SKM-1 treated with dmso at 0.1 percent for 144 hours (cell line): ENCODE results near the gene MOSPD2.

Source experiments
- DNase-seq: peaks from one replicate; lab custom pipeline; 2025; ENCODE audit not compliant: unreplicated experiment; lab: John Stamatoyannopoulos, UW

Gene MOSPD2

DNA sequence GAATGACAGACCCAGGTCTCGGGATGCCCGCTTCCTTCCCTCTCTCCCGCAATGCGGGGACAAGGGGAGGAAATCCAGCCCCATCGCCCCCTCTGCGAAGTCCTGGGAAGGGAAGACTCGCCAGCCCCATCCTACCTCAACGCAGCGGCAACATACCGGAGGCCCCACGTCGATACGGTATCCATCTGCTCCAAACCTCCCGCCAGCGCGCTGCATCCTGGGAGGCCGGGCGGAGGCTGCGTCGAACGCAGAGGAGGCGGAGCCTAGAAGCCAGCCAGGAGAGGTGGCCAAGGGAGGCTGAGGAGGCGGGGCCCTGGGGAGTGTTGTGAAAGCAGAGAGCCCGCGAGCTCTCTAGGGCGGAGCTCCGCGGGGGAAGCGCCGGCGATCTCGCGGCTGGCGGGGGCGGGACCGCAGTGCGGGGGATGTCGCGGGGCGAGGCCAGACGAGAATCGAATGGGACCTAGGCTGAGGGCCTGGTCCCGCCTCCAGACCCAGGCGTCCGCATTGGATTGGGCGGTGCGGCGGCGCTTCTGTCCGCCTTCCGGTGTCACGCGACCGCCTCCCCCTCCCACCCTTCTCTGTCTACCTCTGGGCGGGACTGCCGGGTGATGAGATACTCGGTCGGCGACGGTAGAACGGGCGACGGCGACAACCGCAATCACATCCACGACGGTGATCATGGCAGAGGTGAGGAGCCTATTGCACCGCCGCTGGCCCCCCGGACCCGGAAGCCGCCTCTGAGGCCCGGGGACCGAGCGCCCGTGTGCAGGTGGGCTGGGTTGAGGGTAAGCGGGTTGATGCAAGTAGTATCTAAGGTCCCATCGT, at the start of gene MOSPD2, which contains the start of gene FANCB:
Gene MOSPD2 (plus strand): TSS at position 571 of the 825 bp plus-strand sequence. CDS start 108 bp downstream, at position 679.
Gene FANCB (minus strand): TSS at position 219 of the 825 bp plus-strand sequence. CDS start 7,559 bp downstream, outside the sequence.
- peak; percentile 87 for DNase-seq

- DNase-seq = no peak
Measured at GRCh38 chrX:14825851-14826250, 47.4 kb upstream of the MOSPD2 start.

GRCh38 chrX:14826319-14826718, 46.9 kb upstream of the MOSPD2 start:
- no peak for DNase-seq

GRCh38 chrX:14829643-14830042, 43.6 kb upstream of the MOSPD2 start:
- no peak for DNase-seq

DNA sequence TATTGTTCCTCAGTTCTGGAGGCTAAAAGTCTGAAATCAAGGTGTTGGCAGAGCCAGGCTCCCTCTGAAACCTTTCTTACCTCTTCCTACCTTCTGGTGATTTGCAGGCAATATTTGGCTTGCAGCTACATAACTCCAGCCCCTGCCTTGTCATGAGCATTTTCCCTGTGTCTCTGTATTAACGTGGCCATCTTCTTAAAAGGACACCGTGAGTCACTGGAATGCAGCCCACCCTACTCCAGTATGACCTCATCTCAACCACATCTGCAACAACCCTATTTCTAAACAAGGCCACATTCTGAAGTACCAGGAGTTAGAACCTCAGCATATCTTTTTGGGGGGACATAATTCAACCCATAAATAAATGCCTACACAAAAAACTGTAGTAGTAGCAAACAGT, 41.1 kb upstream of the MOSPD2 start:
- DNase-seq = no peak

GRCh38 chrX:14832586-14832985, 40.6 kb upstream of the MOSPD2 start:
- no peak for DNase-seq

DNA sequence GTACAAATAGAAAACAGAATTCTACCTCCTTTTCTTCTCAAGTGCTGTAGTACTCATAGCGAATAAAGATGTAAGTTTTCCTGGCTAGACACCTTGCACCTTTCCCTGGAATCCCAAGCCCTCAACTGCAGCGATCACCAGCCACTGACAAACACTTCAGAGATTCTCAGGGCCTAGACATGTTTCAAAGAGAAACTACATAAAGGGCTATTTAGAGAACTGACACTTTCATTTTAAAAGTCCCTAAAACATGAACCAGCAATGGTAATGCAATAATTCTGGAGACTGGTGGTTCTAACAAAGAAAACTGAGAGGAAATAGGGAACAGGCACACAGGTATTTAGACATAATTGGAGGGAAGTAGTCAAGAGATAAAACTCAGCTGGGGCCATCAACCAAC, 36.1 kb upstream of the MOSPD2 start:
- no peak for DNase-seq

DNA sequence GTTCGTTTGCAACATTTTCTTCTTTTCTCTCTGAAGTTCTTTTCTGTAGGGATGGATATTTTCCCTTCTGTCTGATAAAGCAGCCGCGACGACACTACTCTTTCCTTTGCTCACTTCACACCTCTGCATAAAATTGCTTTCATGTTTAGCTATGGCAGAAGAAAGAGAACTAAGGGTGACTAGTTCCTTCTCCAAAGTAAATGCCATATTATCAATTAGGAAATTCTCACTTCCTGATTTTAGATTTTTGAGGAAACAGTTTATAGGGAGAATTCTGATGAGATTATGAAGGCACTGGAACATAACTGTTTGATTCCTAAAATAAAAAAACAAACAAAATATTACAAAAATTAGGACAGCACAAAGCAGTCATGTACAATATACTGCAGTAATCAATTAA, 29.6 kb upstream of the MOSPD2 start:
- no peak for DNase-seq

- no peak for DNase-seq
Measured at GRCh38 chrX:14851526-14851925, 21.7 kb upstream of the MOSPD2 start.

DNA sequence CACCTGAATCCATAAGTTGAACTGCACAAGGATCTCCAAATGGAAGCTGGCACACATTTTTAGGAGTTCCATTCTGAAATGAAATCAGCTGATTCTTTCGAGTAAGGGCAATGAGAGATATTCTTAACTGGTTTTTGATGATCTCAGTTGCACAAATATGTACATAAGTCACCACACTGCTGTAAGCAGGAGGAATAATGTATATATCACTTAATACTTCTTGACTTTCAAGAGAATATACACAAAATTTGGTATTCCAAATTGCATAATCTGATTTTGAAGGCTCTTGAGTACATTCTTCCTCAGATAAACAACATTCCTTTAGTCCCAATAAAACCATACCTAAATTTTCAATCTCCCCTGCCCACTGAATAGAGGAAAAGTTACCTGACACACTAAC, 8.6 kb upstream of the MOSPD2 start:
- DNase-seq = no peak

DNA sequence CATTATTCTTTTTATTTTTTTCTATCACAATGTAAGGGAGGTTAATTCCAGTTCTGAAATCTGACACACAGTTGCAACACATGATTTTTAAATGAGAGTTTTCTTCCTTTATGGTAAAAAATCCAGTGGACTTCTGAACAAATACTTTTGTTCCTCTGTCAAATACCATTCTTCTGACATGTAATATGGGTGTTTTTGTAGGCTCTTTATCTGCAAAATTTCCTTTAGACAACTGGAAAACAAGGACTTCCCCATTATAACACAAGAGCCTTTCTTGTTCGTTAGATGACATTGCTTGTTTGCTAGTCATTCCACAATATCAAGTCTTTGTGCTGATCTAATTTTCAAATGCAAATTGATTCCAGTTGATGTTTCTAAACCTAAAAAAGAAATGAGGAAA, 8.0 kb upstream of the MOSPD2 start:
- no peak for DNase-seq

DNA sequence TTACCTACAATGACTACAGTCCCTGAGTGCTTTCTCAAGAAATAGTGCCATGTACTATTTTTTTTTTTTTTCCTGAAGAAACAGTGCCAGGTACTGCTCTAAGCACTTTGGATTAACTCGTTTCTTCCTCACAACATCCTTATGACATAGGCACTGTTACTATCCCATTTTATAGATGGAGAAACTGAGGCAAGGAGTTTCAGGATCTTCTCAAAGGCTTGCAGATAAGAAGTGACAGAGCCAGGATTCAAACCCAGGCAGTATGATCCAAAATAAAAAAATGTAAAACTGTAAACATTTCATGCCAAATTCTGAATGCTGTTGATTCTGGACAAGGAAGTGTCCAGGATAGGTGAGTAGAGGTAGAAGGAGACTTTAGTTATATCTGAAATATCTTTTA, 1.5 kb upstream of the MOSPD2 start:
- no peak for DNase-seq

DNA sequence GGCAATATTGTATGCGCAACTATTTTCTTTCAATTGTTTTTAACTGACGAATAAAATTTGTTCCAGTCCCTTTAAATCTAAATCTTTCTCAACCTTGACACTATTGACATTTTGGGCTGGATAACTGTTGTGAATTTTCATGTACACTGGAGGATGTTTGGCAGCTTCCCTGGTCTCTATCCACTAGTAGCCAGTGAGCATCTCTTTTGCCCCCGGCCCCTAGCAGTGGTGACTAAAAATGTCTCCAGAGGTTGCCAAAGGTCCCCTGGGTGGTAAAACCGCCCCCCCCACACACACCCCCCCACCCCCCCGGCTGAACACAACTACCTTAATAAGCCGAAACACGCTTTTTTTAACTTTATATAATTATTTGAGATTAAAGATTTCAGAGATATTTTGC, 866 bp upstream of the MOSPD2 start:
- no peak for DNase-seq

GRCh38 chrX:14873676-14874049, 442 bp downstream of the MOSPD2 start:
- no peak for DNase-seq

DNA sequence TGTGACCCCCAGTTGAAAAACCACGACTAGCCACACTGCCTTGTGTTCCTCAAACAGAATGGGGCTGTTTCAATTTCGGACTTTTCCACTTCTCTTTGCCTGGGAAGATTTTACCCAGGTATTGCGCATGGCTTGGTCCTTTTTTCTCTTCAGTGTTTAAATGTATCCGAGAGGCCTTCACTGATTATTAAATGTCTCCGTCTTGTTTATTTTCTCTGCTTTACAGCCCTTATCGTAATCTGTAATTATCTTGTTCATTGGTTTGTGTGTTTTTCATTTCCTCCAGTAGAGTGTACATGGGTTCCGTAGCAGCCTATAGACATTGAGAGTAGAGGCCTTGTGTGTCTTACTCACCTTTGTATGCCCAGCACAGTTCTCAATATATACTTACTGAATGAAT, 2.4 kb downstream of the MOSPD2 start:
- no peak for DNase-seq

- DNase-seq = no peak
Measured at GRCh38 chrX:14883826-14884225, 10.6 kb downstream of the MOSPD2 start.

GRCh38 chrX:14884714-14885113, 11.5 kb downstream of the MOSPD2 start:
- no peak for DNase-seq

GRCh38 chrX:14886252-14886651, 13.0 kb downstream of the MOSPD2 start:
- no peak for DNase-seq

DNA sequence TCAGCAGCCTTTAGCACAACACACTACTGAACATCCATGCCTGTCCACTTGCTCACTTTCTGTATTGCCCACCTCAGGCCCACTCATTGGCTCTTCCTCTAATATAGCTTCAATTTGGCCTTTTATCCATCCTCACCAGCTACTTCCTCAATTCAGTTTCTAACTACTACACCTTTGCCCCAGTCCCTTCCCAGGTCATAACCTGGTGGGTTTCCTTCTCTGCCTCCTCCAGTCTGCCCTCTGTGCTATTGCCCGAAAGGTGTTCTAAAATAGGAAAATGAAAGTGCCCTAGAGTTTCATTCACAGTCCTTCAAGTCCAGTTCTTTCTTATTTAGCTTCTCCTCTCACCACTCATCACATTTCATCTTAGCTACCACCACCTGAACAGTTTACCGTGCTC, 23.1 kb downstream of the MOSPD2 start:
- DNase-seq = no peak

- no peak for DNase-seq
Measured at GRCh38 chrX:14897042-14897441, 23.8 kb downstream of the MOSPD2 start.

DNA sequence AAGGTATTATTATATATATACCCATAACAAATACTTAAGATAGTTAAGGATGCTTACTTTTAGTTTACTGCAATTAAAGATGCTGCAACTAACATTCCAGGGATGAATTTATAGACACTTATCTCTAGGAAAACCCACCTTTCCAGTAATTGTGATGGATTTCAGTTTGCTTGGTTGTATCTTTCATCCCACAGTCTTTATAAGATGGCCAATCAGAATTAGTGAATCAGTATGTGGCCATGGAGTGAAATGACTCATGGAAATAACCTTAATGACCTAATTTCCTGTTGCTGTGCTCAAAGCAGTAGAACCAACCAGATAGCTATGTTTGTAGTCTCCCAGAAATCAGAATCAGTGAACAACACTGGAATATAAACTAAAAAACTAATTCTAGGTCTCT, 26.4 kb downstream of the MOSPD2 start:
- no peak for DNase-seq

GRCh38 chrX:14902537-14902936, 29.3 kb downstream of the MOSPD2 start:
- DNase-seq = no peak

GRCh38 chrX:14903891-14904290, 30.7 kb downstream of the MOSPD2 start:
- DNase-seq = no peak
